PC-3 (cell line): ENCODE measurements around the gene CEBPE. TPM values are rescaled to one million over a fixed set of nuclear protein-coding genes. Genes with fewer than 3 reads are reported as not detected.

ENCODE experiments used
- ATAC-seq: fragments of 200-7000 bp; cut with Tn5 transposase; 2 replicates; pipeline ENCODE4 v1.9.1; 2020; ENCODE audit warnings: mild to moderate bottlenecking, moderate library complexity
- BruUV-seq: library from RNA; stranded (reverse); fragments of 400-500 nt; replicated peaks from 2 replicates; lab custom pipeline; 2021; lab: Mats Ljungman, UMichigan
- CTCF ChIA-PET: fragments of 300-600 bp; sonication (Branson Sonifier 250); formaldehyde crosslinking; loops from one replicate; lab custom pipeline; 2022; ENCODE audit warnings: antibody characterized with exemption; lab: Charles Lee
- POLR2A ChIA-PET: fragments of 300-600 bp; sonication (Branson Sonifier 250); formaldehyde crosslinking; loops from one replicate; lab custom pipeline; 2022; ENCODE audit warnings: antibody characterized with exemption; ENCODE audit not compliant: unreplicated experiment; lab: Charles Lee
- DNase-seq: peaks from one replicate; pipeline ENCODE4 v3.0.0-alpha.2; 2015
- H2AFZ ChIP-seq: fragments of 300-600 bp; sonication (generic); 2 replicates; pipeline ENCODE4 v1.6.0; 2016; ENCODE audit warnings: antibody characterized with exemption, low read length
- H3F3A ChIP-seq: fragments of 300-600 bp; sonication (generic); one replicate; pipeline ENCODE4 v1.6.0; 2017; ENCODE audit warnings: antibody characterized with exemption, low read length, control low read depth, mild to moderate bottlenecking; ENCODE audit not compliant: unreplicated experiment
- H3K27ac ChIP-seq: fragments of 300-600 bp; sonication (generic); 2 replicates; pipeline ENCODE4 v1.5.1; 2016; ENCODE audit warnings: mild to moderate bottlenecking, low read length
- H3K27me3 ChIP-seq: fragments of 300-600 bp; sonication (generic); 2 replicates; pipeline ENCODE4 v1.6.1; 2016; ENCODE audit warnings: low read length, mixed read lengths
- H3K36me3 ChIP-seq: fragments of 300-600 bp; sonication (generic); 2 replicates; pipeline ENCODE4 v1.6.1; 2016; ENCODE audit warnings: low read depth, mixed run types, low read length, mixed read lengths
- H3K4me1 ChIP-seq: fragments of 300-600 bp; sonication (generic); 2 replicates; pipeline ENCODE4 v1.5.1; 2016; ENCODE audit warnings: low read length; ENCODE audit not compliant: insufficient read depth
- H3K4me2 ChIP-seq: fragments of 300-600 bp; sonication (generic); 2 replicates; pipeline ENCODE4 v1.6.0; 2016; ENCODE audit warnings: low read length
- H3K4me3 ChIP-seq: fragments of 300-600 bp; sonication (generic); 2 replicates; pipeline ENCODE4 v1.5.1; 2016; ENCODE audit warnings: mild to moderate bottlenecking, low read length, mixed read lengths
- H3K79me2 ChIP-seq: fragments of 300-600 bp; sonication (generic); 2 replicates; pipeline ENCODE4 v1.6.1; 2017; ENCODE audit warnings: low read length, mixed read lengths
- H3K9ac ChIP-seq: fragments of 300-600 bp; sonication (generic); 2 replicates; pipeline ENCODE4 v1.6.0; 2016; ENCODE audit warnings: mild to moderate bottlenecking, low read length
- H3K9me2 ChIP-seq: fragments of 300-600 bp; sonication (generic); replicated peaks from 2 replicates; pipeline ENCODE4 v1.6.1; 2016; ENCODE audit warnings: mixed run types, low read length, mixed read lengths
- H3K9me3 ChIP-seq: fragments of 300-600 bp; sonication (generic); 2 replicates; pipeline ENCODE4 v1.6.1; 2016; ENCODE audit warnings: low read length, mixed read lengths
- H4K20me1 ChIP-seq: fragments of 300-600 bp; sonication (generic); 2 replicates; pipeline ENCODE4 v1.6.1; 2016; ENCODE audit warnings: low read length, mixed read lengths
- CTCF ChIP-seq: fragments of 300-600 bp; sonication (generic); conservative IDR thresholded peaks from 2 replicates; pipeline ENCODE4 v1.5.1; 2017; ENCODE audit warnings: antibody characterized with exemption, low read depth, mild to moderate bottlenecking, low read length
- EZH2 ChIP-seq: fragments of 300-600 bp; sonication (generic); IDR thresholded peaks from one replicate; pipeline ENCODE4 v1.6.1; 2017; ENCODE audit warnings: antibody characterized with exemption, mild to moderate bottlenecking, low read length; ENCODE audit not compliant: unreplicated experiment
- EZH2phosphoT487 ChIP-seq: fragments of 300-600 bp; sonication (generic); IDR thresholded peaks from 2 replicates; pipeline ENCODE4 v1.6.1; 2018; ENCODE audit warnings: mild to moderate bottlenecking, antibody characterized with exemption, low read length, borderline replicate concordance
- intact Hi-C: fragments of 100-400 bp; cut with micrococcal nuclease; formaldehyde crosslinking; loops from 2 replicates; pipeline ENCODE4 v1.9.0; 2023
- total RNA-seq: library from RNA; depleted of rRNA; stranded (reverse); fragments of >200 nt; gene quantifications from 2 replicates; pipeline ENCODE4 v1.2.3, GENCODE V29; 2014

CEBPE gene
- total RNA-seq, 1 experiment from 2014 or later = not detected

GRCh38 chr14:23136566-23137133 is 17.6 kb upstream of the CEBPE start:
- no peaks in the 10 kb centered on the region for H3K9me2 ChIP-seq
- H3K36me3 ChIP-seq = no peaks in the 10 kb centered on the region
- H3K4me1 ChIP-seq = peaks cover 8% of the 10 kb centered on the region; the same call in 1 of the 2 replicates
- intact Hi-C loops = no loop called here
- no peak overlapping the region for H3K4me3 ChIP-seq
- POLR2A ChIA-PET = interaction anchor here (0.6 kb wide), 1 partner anchor 1952 kb away, joined by 8 read pairs; no protein-coding TSS in a partner anchor
- DNase-seq (no peak), ATAC-seq (no peak)
- no peak overlapping the region for H3K9ac ChIP-seq
- no peak for TF ChIP-seq CTCF
- TF ChIP-seq EZH2 = no peak
- no peak for TF ChIP-seq EZH2phosphoT487
- BruUV-seq = no TSS peak
- no peak overlapping the region for H3K27ac ChIP-seq
- no peaks in the 10 kb centered on the region for H3K79me2 ChIP-seq
- H3K27me3 ChIP-seq = no peaks in the 10 kb centered on the region
- H3F3A ChIP-seq = no peaks in the 10 kb centered on the region
- no peaks in the 10 kb centered on the region for H3K9me3 ChIP-seq
- H2AFZ ChIP-seq = no peak overlapping the region
- CTCF ChIA-PET = no interaction called here
- H3K4me2 ChIP-seq = no peak overlapping the region
- H4K20me1 ChIP-seq = no peaks in the 10 kb centered on the region

GRCh38 chr14:23132970-23133369 is 13.9 kb upstream of the CEBPE start:
- Histone ChIP-seq H3F3A (no peaks in the 10 kb centered on the region), H3K9ac (no peak overlapping the region), H3K27me3 (no peaks in the 10 kb centered on the region), H3K9me2 (no peaks in the 10 kb centered on the region), H3K36me3 (no peaks in the 10 kb centered on the region), H3K9me3 (no peaks in the 10 kb centered on the region), H3K79me2 (no peaks in the 10 kb centered on the region), H4K20me1 (no peaks in the 10 kb centered on the region), H3K4me2 (no peak overlapping the region), H3K27ac (no peak overlapping the region), H2AFZ (no peak overlapping the region), H3K4me3 (no peak overlapping the region), H3K4me1 (peaks cover 16% of the 10 kb centered on the region)
- ATAC-seq (no peak), DNase-seq (no peak)
- intact Hi-C loops = no loop called here
- POLR2A ChIA-PET = no interaction called here
- no TSS peak for BruUV-seq
- TF ChIP-seq EZH2 (no peak), CTCF (no peak), EZH2phosphoT487 (no peak)
- CTCF ChIA-PET = no interaction called here

- Histone ChIP-seq H2AFZ (no peak overlapping the region), H3F3A (no peaks in the 10 kb centered on the region), H3K4me3 (no peak overlapping the region), H3K79me2 (no peaks in the 10 kb centered on the region), H3K9ac (no peak overlapping the region), H3K27ac (no peak overlapping the region), H3K4me2 (no peak overlapping the region), H3K27me3 (no peaks in the 10 kb centered on the region), H3K36me3 (no peaks in the 10 kb centered on the region), H3K9me3 (no peaks in the 10 kb centered on the region), H3K4me1 (peaks cover 14% of the 10 kb centered on the region), H4K20me1 (no peaks in the 10 kb centered on the region), H3K9me2 (no peaks in the 10 kb centered on the region)
- ChIA-PET POLR2A (no interaction called here), CTCF (no interaction called here)
- no TSS peak for BruUV-seq
- TF ChIP-seq EZH2phosphoT487 (no peak), CTCF (no peak), EZH2 (no peak)
- ATAC-seq (no peak), DNase-seq (no peak)
- intact Hi-C loops = no loop called here
Observed at GRCh38 chr14:23131482-23131881, 12.4 kb upstream of the CEBPE start.
